Measurements from ENCODE around the gene NDUFAF2.

GRCh38 chr5:60980511-60980910 lies 35.5 kb downstream of the NDUFAF2 start:
- TF ChIP-seq CTCF (IDR thresholded peaks at IDR 0.05) (no peak), POLR2A (IDR thresholded peaks at IDR 0.05) (no peak)
